Cardiac muscle cell (in vitro differentiated cells and primary cell): ENCODE data around the gene SLC29A2. TPM values are rescaled to one million over a fixed set of nuclear protein-coding genes. Genes with fewer than 3 reads are reported as not detected.
A peak's percentile ranks its signal among the peaks of the same experiment; 100 is the strongest.

Source experiments
- DNase-seq, 2 donors: peaks; one replicate each; pipeline versions ENCODE4 v3.0.0 to v3.0.0-alpha.2; 2010 to 2017; ENCODE audit warnings: low read depth in 1 of 2, low spot score in 1 of 2
- H3K27ac ChIP-seq: fragments of 200-600 bp; sonication (generic); 2 replicates; pipeline ENCODE4 v1.5.1; 2016
- H3K27me3 ChIP-seq: fragments of 200-600 bp; sonication (generic); 2 replicates; pipeline ENCODE4 v1.6.0; 2016; ENCODE audit warnings: control low read depth
- H3K36me3 ChIP-seq: fragments of 200-600 bp; sonication (generic); 2 replicates; pipeline ENCODE4 v1.5.1; 2016; ENCODE audit warnings: control low read depth
- H3K4me1 ChIP-seq: fragments of 200-600 bp; sonication (generic); 2 replicates; pipeline ENCODE4 v1.8.1; 2017; ENCODE audit warnings: low read depth, mild to moderate bottlenecking, mixed run types
- H3K4me3 ChIP-seq: fragments of 200-600 bp; sonication (generic); 2 replicates; pipeline ENCODE4 v1.5.1; 2016; ENCODE audit warnings: mild to moderate bottlenecking
- H3K9me3 ChIP-seq: fragments of 200-600 bp; sonication (generic); 2 replicates; pipeline ENCODE4 v1.5.1; 2017; ENCODE audit warnings: low read depth, mild to moderate bottlenecking, control low read depth
- CTCF ChIP-seq: IDR thresholded peaks from 2 replicates; pipeline ENCODE4 v1.5.1; 2012; ENCODE audit warnings: low read depth, mild to moderate bottlenecking, low read length
- polyA plus RNA-seq: library from polyadenylated mRNA; unstranded; fragments of >200 nt; fragmentation: Nextera tagmentation; extraction: Ambion mirVana; gene quantifications from 2 replicates; pipeline ENCODE4 v1.2.1, GENCODE V29; 2016
- total RNA-seq: library from RNA; depleted of rRNA; stranded (reverse); fragments of >200 nt; gene quantifications from 2 replicates; pipeline ENCODE4 v1.2.3, GENCODE V29; 2016

Gene SLC29A2
- total and polyA plus RNA-seq, 2 experiments from 2014 or later: 36.8 to 50.2 TPM

GRCh38 chr11:66315498-66315885, 56.1 kb downstream of the SLC29A2 start:
- Histone ChIP-seq H3K27me3 (no peaks in the 10 kb centered on the region), H3K27ac (no peak overlapping the region), H3K36me3 (no peaks in the 10 kb centered on the region), H3K4me1 (peaks cover 28% of the 10 kb centered on the region), H3K4me3 (no peak overlapping the region), H3K9me3 (no peaks in the 10 kb centered on the region)
- DNase-seq: no peak
- no peak for TF ChIP-seq CTCF

- Histone ChIP-seq H3K4me1 (peaks cover 28% of the 10 kb centered on the region), H3K36me3 (no peaks in the 10 kb centered on the region), H3K4me3 (no peak overlapping the region), H3K27me3 (no peaks in the 10 kb centered on the region), H3K9me3 (no peaks in the 10 kb centered on the region), H3K27ac (peak overlapping the region; percentile 87)
- no peak for TF ChIP-seq CTCF
- no peak for DNase-seq
Observed at GRCh38 chr11:66314561-66315497, 56.7 kb downstream of the SLC29A2 start.

- Histone ChIP-seq H3K27me3 (no peaks in the 10 kb centered on the region), H3K4me3 (no peak overlapping the region), H3K27ac (peak overlapping the region; percentile 87), H3K9me3 (no peaks in the 10 kb centered on the region), H3K36me3 (no peaks in the 10 kb centered on the region), H3K4me1 (peaks cover 28% of the 10 kb centered on the region)
- DNase-seq: no peak
- TF ChIP-seq CTCF: no peak
Observed at GRCh38 chr11:66314186-66314501, 57.4 kb downstream of the SLC29A2 start.

GRCh38 chr11:66313321-66314185, 58.0 kb downstream of the SLC29A2 start:
- Histone ChIP-seq H3K4me1 (peaks cover 28% of the 10 kb centered on the region), H3K36me3 (no peaks in the 10 kb centered on the region), H3K9me3 (no peaks in the 10 kb centered on the region), H3K27ac (peak overlapping the region; percentile 87), H3K4me3 (peak overlapping the region; percentile 4), H3K27me3 (no peaks in the 10 kb centered on the region)
- DNase-seq: peak; percentile 54 to 74
- peak; percentile 39 for TF ChIP-seq CTCF

GRCh38 chr11:66312549-66313320, 58.8 kb downstream of the SLC29A2 start:
- DNase-seq: peak; percentile 99 to 100
- peak overlapping the region; percentile 87 for H3K27ac ChIP-seq
- no peaks in the 10 kb centered on the region for H3K27me3 ChIP-seq
- peaks cover 24% of the 10 kb centered on the region for H3K4me1 ChIP-seq
- peak overlapping the region; percentile 49 for H3K4me3 ChIP-seq
- TF ChIP-seq CTCF: no peak
- H3K36me3 ChIP-seq: no peaks in the 10 kb centered on the region
- no peaks in the 10 kb centered on the region for H3K9me3 ChIP-seq
